Neural cell (in vitro differentiated cells): ENCODE data around the gene GORASP2. TPM values are rescaled to one million over a fixed set of nuclear protein-coding genes. Genes with fewer than 3 reads are reported as not detected.

Experiments used
- H2AFZ ChIP-seq: fragments of 200-600, 300-800 bp; sonication (generic), shearing (Covaris generic); 2 replicates; pipeline ENCODE4 v1.6.0; 2014; ENCODE audit warnings: low read depth, mild to moderate bottlenecking, antibody characterized with exemption, low read length, moderate library complexity
- H3F3A ChIP-seq: fragments of 200-600 bp; shearing (Covaris generic); 2 replicates; pipeline ENCODE4 v1.6.1; 2016; ENCODE audit warnings: mild to moderate bottlenecking, moderate library complexity, mixed read lengths, antibody characterized with exemption, low read length; ENCODE audit not compliant: insufficient read depth, poor library complexity, severe bottlenecking
- H3K27ac ChIP-seq: fragments of 200-600, 300-800 bp; sonication (generic), shearing (Covaris generic); 2 replicates; pipeline ENCODE4 v1.5.1; 2014; ENCODE audit warnings: mild to moderate bottlenecking, low read length, moderate library complexity
- H3K27me3 ChIP-seq: fragments of 300-800, 200-600 bp; sonication (generic), shearing (Covaris generic); 2 replicates; pipeline ENCODE4 v1.6.0; 2014; ENCODE audit warnings: mild to moderate bottlenecking, low read depth, low read length, moderate library complexity; ENCODE audit not compliant: insufficient read depth
- H3K36me3 ChIP-seq: fragments of 300-800, 200-600 bp; sonication (generic), shearing (Covaris generic); 2 replicates; pipeline ENCODE4 v1.5.1; 2014; ENCODE audit warnings: mild to moderate bottlenecking, antibody characterized with exemption, low read length, moderate library complexity; ENCODE audit not compliant: insufficient read depth
- H3K4me2 ChIP-seq: fragments of 300-800, 200-600 bp; sonication (generic), shearing (Covaris generic); 2 replicates; pipeline ENCODE4 v1.6.0; 2014; ENCODE audit warnings: mild to moderate bottlenecking, low read length
- H3K4me3 ChIP-seq: fragments of 300-800, 200-600 bp; sonication (generic), shearing (Covaris generic); 2 replicates; pipeline ENCODE4 v1.5.1; 2014; ENCODE audit warnings: mild to moderate bottlenecking, low read length, moderate library complexity
- H3K79me2 ChIP-seq: fragments of 200-600 bp; shearing (Covaris generic); replicated peaks from 2 replicates; pipeline ENCODE4 v1.6.0; 2014; ENCODE audit warnings: mild to moderate bottlenecking, low read length, moderate library complexity; ENCODE audit not compliant: insufficient read depth
- H3K9ac ChIP-seq: fragments of 300-800, 200-600 bp; sonication (generic), shearing (Covaris generic); 2 replicates; pipeline ENCODE4 v1.6.1; 2016; ENCODE audit warnings: mild to moderate bottlenecking, low read length, mixed read lengths
- H3K9me2 ChIP-seq: fragments of 200-600 bp; shearing (Covaris generic); 2 replicates; pipeline ENCODE4 v1.6.1; 2016; ENCODE audit warnings: mild to moderate bottlenecking, low read length, mixed read lengths; ENCODE audit not compliant: insufficient read depth
- H3K9me3 ChIP-seq: fragments of 200-600, 300-800 bp; sonication (generic), shearing (Covaris generic); 2 replicates; pipeline ENCODE4 v1.6.1; 2016; ENCODE audit warnings: mild to moderate bottlenecking, mixed run types, low read length, moderate library complexity, mixed read lengths
- H4K20me1 ChIP-seq: fragments of 200-600 bp; shearing (Covaris generic); 2 replicates; pipeline ENCODE4 v1.6.1; 2016; ENCODE audit warnings: mild to moderate bottlenecking, mixed run types; ENCODE audit not compliant: insufficient read depth
- CTCF ChIP-seq: fragments of 450-650 bp; IDR thresholded peaks from 2 replicates; pipeline ENCODE4 v1.5.1; 2014; ENCODE audit warnings: antibody characterized with exemption, mild to moderate bottlenecking, moderate library complexity; ENCODE audit not compliant: poor library complexity, severe bottlenecking
- EP300 ChIP-seq: fragments of 450-650 bp; conservative IDR thresholded peaks from 2 replicates; pipeline ENCODE4 v1.6.1; 2014; ENCODE audit warnings: antibody characterized with exemption, mild to moderate bottlenecking, moderate library complexity; ENCODE audit not compliant: poor library complexity, severe bottlenecking
- EZH2 ChIP-seq: fragments of 200-600, 300-800 bp; shearing (Covaris generic), sonication (generic); IDR thresholded peaks from 2 replicates; pipeline ENCODE4 v1.6.1; 2014; ENCODE audit warnings: antibody characterized with exemption, low read length, borderline replicate concordance, mild to moderate bottlenecking; ENCODE audit not compliant: insufficient read depth, poor library complexity, severe bottlenecking
- MXI1 ChIP-seq: fragments of 450-650 bp; conservative IDR thresholded peaks from 2 replicates; pipeline ENCODE4 v1.6.1; 2014; ENCODE audit warnings: antibody characterized with exemption, mild to moderate bottlenecking; ENCODE audit not compliant: poor library complexity, severe bottlenecking
- POLR2AphosphoS5 ChIP-seq: IDR thresholded peaks from 2 replicates; pipeline ENCODE4 v1.6.1; 2012
- RAD21 ChIP-seq: fragments of 450-650 bp; conservative IDR thresholded peaks from 2 replicates; pipeline ENCODE4 v1.6.1; 2014; ENCODE audit warnings: antibody characterized with exemption, mild to moderate bottlenecking, moderate library complexity
- REST ChIP-seq: IDR thresholded peaks from 2 replicates; pipeline ENCODE4 v1.6.1; 2012; ENCODE audit warnings: borderline replicate concordance
- SMC3 ChIP-seq: fragments of 450-650 bp; conservative IDR thresholded peaks from 2 replicates; pipeline ENCODE4 v1.6.1; 2014; ENCODE audit warnings: antibody characterized with exemption, mild to moderate bottlenecking, moderate library complexity; ENCODE audit not compliant: poor library complexity
- TAF1 ChIP-seq: IDR thresholded peaks from 2 replicates; pipeline ENCODE4 v1.6.1; 2012; ENCODE audit warnings: low read depth
- polyA plus RNA-seq: library from polyadenylated mRNA; depleted of rRNA; stranded (reverse); fragments of >200 nt; gene quantifications from 2 replicates; pipeline ENCODE4 v1.2.3, GENCODE V29; 2014

Gene GORASP2
- polyA plus RNA-seq, 1 donor from 2014 or later: 20.4 TPM

- Histone ChIP-seq H3F3A (no peaks in the 10 kb centered on the region), H3K4me2 (no peak overlapping the region), H3K36me3 (no peaks in the 10 kb centered on the region), H3K79me2 (no peaks in the 10 kb centered on the region), H3K9me3 (no peaks in the 10 kb centered on the region), H3K27ac (no peak overlapping the region), H3K9me2 (no peaks in the 10 kb centered on the region), H3K4me3 (no peak overlapping the region), H2AFZ (no peak overlapping the region), H4K20me1 (no peaks in the 10 kb centered on the region), H3K27me3 (no peaks in the 10 kb centered on the region), H3K9ac (no peak overlapping the region)
- no peak for TF ChIP-seq EP300
- no peak for TF ChIP-seq SMC3
- TF ChIP-seq REST: no peak
- no peak for TF ChIP-seq EZH2
- TF ChIP-seq TAF1: no peak
- TF ChIP-seq RAD21: no peak
These were observed 36.6 kb upstream of the GORASP2 start for GRCh38 chr2:170892391-170892951.

- Histone ChIP-seq H3K4me2 (peak overlapping the region; percentile 5), H3K79me2 (no peaks in the 10 kb centered on the region), H3K27me3 (no peaks in the 10 kb centered on the region), H3K9me3 (no peaks in the 10 kb centered on the region), H4K20me1 (no peaks in the 10 kb centered on the region), H3K36me3 (no peaks in the 10 kb centered on the region), H3K9me2 (no peaks in the 10 kb centered on the region), H3K9ac (no peak overlapping the region), H3K27ac (no peak overlapping the region), H2AFZ (no peak overlapping the region), H3K4me3 (peak overlapping the region; percentile 22), H3F3A (no peaks in the 10 kb centered on the region)
- no peak for TF ChIP-seq MXI1
These were observed 33.9 kb upstream of the GORASP2 start for GRCh38 chr2:170895023-170895757.

- H3K4me3 ChIP-seq: no peak overlapping the region
- no peaks in the 10 kb centered on the region for H3F3A ChIP-seq
- H3K4me2 ChIP-seq: no peak overlapping the region
- H3K9me3 ChIP-seq: no peaks in the 10 kb centered on the region
- H3K9ac ChIP-seq: no peak overlapping the region
- no peak overlapping the region for H3K27ac ChIP-seq
- no peaks in the 10 kb centered on the region for H3K27me3 ChIP-seq
- H4K20me1 ChIP-seq: no peaks in the 10 kb centered on the region
- no peak overlapping the region for H2AFZ ChIP-seq
- H3K79me2 ChIP-seq: no peaks in the 10 kb centered on the region
- no peaks in the 10 kb centered on the region for H3K36me3 ChIP-seq
- H3K9me2 ChIP-seq: no peaks in the 10 kb centered on the region
- TF ChIP-seq RAD21: no peak
- TF ChIP-seq CTCF: no peak
- no peak for TF ChIP-seq EP300
- TF ChIP-seq SMC3: no peak
- no peak for TF ChIP-seq EZH2
- no peak for TF ChIP-seq POLR2AphosphoS5
- TF ChIP-seq REST: no peak
- no peak for TF ChIP-seq MXI1
- no peak for TF ChIP-seq TAF1
These were observed 32.4 kb upstream of the GORASP2 start for GRCh38 chr2:170896622-170897021.
